HuH-7.5 (cell line): ENCODE data around the gene CCN5.
"Not testable (repeated sequence)": the region's sequence is repeated elsewhere in the genome, so short reads cannot be mapped to it uniquely, and the experiment has no call there.

Experiments used
- DNase-seq: peaks from one replicate; pipeline ENCODE4 v3.0.0; 2011; ENCODE audit warnings: low spot score

The CCN5 gene

DNA sequence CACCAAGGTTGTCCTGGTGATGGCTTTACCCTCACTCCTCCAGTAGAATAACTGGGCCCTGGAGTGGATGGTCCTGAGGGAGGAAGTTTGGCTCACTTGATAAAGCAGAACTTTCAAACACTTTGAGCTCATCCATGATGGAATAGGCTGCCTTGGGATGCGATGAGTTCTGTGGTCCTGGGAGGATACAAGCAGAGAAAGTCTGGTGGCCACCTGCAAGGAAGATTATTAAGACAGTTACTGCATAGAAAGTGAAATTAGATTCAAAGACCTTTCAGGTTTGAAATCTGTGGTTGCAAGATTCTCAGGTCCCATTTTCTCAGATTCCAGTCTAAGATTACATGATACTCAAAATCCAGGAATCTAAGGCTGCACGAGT, 19.9 kb upstream of the CCN5 start:
- DNase-seq: no peak

DNA sequence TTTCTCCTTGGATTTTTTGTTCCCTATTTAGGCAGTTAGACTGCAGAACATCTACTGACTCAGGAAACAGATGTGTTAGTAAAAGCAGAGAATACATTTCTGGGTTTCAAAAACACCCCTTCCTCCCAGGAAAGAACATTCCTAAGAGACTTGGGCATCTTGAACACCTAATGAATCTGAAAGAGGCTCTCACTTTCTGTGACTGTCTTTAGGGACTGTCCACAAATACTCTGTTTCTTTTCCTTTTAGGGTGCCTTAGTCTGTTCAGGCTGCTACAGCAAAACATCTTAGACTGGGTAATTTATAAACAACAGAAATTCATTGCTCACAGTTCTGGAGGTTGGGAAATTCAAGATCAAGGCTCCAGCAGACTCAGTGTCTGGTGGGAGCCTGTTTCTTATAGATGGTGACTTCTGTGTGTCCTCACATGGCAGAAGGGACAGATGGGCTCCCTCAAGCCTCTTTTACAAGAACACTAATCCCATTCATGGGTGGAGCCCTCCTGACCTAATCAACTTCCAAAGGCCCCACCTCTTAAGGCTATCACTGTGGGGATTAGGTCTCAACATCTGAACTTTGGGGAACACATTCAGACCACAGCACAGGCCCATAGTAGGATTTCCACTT, 19.4 kb upstream of the CCN5 start:
- no peak for DNase-seq

DNA sequence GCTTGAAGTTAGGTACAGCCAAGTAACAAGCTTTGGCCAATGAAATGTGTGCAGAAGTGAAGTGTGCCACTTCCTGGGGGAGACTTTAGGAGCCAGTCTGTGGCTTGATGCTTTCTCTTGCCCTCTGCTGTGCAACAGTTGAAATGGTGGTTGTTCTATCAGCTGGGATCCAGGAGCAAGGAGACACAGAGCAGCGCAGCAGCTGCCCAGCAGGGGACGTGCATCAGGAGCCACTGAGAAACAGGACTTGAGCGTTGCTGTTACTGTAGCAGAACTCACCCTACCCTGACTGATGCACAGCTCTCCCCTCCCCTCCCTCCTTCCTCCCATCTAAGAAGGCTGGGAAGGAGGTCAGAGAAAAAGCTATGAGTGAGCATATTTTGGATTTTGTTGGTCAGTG, 18.9 kb upstream of the CCN5 start:
- DNase-seq: no peak

DNA sequence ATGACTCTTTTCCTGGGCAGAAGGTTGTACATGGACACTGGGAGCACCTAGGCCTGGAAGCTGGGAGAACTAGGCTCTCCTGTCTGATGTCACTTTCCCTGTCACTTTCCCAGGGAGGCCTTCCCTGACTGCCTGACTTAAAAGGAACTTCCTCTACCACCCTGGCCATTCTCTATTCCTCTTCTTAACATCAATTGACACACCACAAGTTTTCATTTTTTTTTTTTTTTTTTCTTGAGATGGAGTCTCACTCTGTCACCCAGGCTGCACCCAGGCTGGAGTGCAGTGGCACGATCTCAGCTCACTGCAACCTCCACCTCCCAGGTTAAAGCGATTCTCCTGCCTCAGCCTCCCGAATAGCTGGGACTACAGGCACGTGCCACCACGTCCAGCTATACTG, 18.1 kb upstream of the CCN5 start:
- DNase-seq: not testable (repeated sequence)

- no peak for DNase-seq
Observed at GRCh38 chr20:44698351-44698750, 16.8 kb upstream of the CCN5 start.

- no peak for DNase-seq
Observed at GRCh38 chr20:44700306-44700705, 14.9 kb upstream of the CCN5 start.

- no peak for DNase-seq
Observed at GRCh38 chr20:44701118-44701857, 13.9 kb upstream of the CCN5 start.

GRCh38 chr20:44701858-44702256, 13.3 kb upstream of the CCN5 start:
- DNase-seq: no peak

DNA sequence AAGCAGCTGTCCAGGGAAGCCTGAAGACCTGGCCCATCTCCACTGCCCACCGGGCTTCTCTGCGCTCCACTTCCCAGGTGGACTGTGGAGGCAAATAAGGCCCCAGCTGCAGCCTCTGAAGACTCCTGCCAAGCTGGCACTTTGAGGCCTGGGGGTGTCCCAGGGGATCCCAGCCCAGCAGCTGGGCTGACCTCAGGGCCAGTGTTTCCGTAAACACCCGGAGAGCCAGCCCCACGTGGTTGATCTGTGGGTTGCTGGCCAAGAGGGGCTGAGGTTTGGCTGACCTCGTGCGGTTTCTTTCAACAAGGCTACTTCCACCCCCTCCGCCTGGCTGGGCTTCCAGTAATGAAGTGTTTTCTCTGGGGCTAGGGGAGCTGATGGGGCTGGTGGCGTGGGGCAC, 12.4 kb upstream of the CCN5 start:
- DNase-seq: no peak

GRCh38 chr20:44703183-44703925, 11.8 kb upstream of the CCN5 start:
- no peak for DNase-seq

DNA sequence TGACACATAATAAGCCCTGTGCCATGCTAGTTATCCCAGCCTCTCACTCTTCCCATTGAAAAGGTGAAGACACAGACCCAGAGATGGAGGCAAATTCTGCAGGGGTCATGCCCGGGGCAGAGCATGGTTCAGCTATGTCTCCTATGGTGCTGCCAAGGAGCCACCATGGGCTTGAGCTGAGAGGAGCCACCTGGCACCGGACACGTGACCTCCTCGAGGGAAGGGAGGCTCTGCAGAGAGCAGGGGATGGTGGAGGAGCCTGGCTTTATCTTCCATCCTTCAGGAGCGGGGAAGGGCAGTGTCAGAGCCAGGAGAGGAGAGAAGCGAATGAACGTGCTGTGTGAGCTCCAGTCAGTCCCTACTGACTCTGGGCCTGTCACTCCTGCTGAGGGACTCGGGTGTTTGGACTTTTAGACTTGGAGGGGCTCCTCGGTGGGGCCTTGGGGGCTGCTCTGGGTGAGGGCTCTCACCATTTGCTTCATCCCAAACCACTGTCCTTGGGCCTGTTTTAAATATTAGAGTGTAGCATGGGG, 11.1 kb upstream of the CCN5 start:
- DNase-seq: no peak

- no peak for DNase-seq
Observed at GRCh38 chr20:44704551-44704971, 10.6 kb upstream of the CCN5 start.

- DNase-seq: no peak
Observed at GRCh38 chr20:44705364-44706094, 9.6 kb upstream of the CCN5 start.

GRCh38 chr20:44706301-44707017, 8.7 kb upstream of the CCN5 start:
- DNase-seq: no peak

- no peak for DNase-seq
Observed at GRCh38 chr20:44707018-44707579, 8.1 kb upstream of the CCN5 start.

- DNase-seq: no peak
Observed at GRCh38 chr20:44709380-44709779, 5.8 kb upstream of the CCN5 start.

DNA sequence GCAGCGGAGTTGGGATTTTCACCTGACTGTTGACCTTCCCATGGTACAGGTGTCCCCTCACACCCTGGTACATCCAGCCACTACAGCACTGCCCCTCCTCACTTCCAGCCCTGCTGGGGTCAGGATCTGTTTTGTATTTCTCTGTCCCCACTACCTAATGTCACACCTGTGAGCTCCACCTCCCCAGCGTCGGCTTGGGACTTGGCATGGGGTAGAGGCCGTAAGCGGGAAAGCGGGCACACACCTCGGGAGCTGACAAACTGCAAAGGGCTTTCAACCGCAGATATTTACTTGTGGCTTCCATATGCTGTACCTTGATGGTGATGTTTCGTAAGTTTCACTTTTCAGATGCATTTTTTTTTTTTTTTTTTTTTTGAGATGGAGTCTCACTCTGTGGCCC, 5.4 kb upstream of the CCN5 start:
- no peak for DNase-seq

- DNase-seq: no peak
Observed at GRCh38 chr20:44711237-44711636, 3.9 kb upstream of the CCN5 start.

DNA sequence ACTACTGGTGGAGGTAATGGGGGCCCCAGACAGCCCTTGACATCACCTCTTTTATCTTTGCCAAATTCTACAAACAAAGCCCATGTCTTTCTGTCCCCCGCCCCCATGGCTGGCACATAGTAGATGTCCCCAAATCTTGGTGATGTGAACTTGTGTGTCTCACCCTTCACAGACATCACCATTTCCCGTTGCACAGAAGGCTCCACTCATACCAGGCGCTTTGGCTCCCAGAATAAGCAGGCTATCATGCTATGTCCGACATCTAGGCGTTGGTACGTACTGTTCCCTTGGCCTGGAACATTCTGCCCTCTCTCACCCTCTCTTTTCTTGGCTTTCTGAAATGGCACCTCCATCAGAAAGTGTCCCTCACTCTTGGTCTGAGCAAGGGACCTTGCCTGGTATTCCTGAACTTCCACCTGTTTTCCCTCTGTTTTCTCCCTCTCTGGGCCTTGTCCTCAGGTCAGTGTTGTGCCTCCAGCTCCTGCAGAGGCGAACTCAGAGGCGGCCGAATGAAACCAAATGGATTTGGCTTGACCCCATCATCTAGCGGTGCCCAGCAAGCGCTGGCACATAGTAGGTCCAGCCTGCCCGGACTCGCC, 968 bp upstream of the CCN5 start:
- no peak for DNase-seq

- DNase-seq: no peak
Observed at GRCh38 chr20:44715499-44716308, 535 bp downstream of the CCN5 start.
